Measurements from ENCODE around the gene HOXD10. TPM values are rescaled to one million over a fixed set of nuclear protein-coding genes. Genes with fewer than 3 reads are reported as not detected.

HOXD10 gene
- total and polyA plus RNA-seq, 2 donors from 2014 or later = 28.2 to 35.4 TPM

GRCh38 chr2:176166272-176166671, 49.7 kb downstream of the HOXD10 start:
- no peaks in the 10 kb centered on the region for H3K27me3 ChIP-seq (ENCODE audit: control insufficient read depth, insufficient read depth, low read length)

GRCh38 chr2:176167398-176167797, 50.8 kb downstream of the HOXD10 start:
- no peak for TF ChIP-seq CTCF (IDR thresholded peaks at IDR 0.05; ENCODE audit: borderline replicate concordance, extremely low read depth, insufficient read depth)
- FAIRE-seq (no peak), DNase-seq (no peak)
- H3K9me3 ChIP-seq (ENCODE audit: control insufficient read depth in 2 of 3, insufficient read depth in 1 of 3, low read length in 3 of 3) = no peaks in the 10 kb centered on the region
- intact Hi-C loops (cut with DNase I) = no loop called here
- no peak overlapping the region for H3K4me3 ChIP-seq (ENCODE audit: low read length in 3 of 3)
- peak overlapping the region in 1 of 2 donors; percentile 8 for H3K27ac ChIP-seq (ENCODE audit: low read depth in 2 of 2, low read length in 2 of 2)
- H3K9ac ChIP-seq (ENCODE audit: low read length in 3 of 3) = no peak overlapping the region
- no peaks in the 10 kb centered on the region for H3K36me3 ChIP-seq (ENCODE audit: control insufficient read depth in 2 of 3, insufficient read depth in 3 of 3, low read length in 3 of 3)
- H3K4me1 ChIP-seq (ENCODE audit: control insufficient read depth in 2 of 3, insufficient read depth in 2 of 3, low read depth in 1 of 3, low read length in 3 of 3) = peaks cover 4 to 14% (median 10%) of the 10 kb centered on the region in 3 donors
- no peaks in the 10 kb centered on the region for H3K27me3 ChIP-seq (ENCODE audit: control insufficient read depth, insufficient read depth, low read length)

More at GRCh38 chr2:176166272-176166671, 49.7 kb downstream of the HOXD10 start:
- Histone ChIP-seq H3K36me3 (ENCODE audit: control insufficient read depth in 2 of 3, insufficient read depth in 3 of 3, low read length in 3 of 3) (no peaks in the 10 kb centered on the region), H3K4me1 (ENCODE audit: control insufficient read depth in 2 of 3, insufficient read depth in 2 of 3, low read depth in 1 of 3, low read length in 3 of 3) (peaks cover 4 to 14% (median 10%) of the 10 kb centered on the region in 3 donors), H3K27ac (ENCODE audit: low read depth in 2 of 2, low read length in 2 of 2) (peak overlapping the region in 1 of 2 donors; percentile 95), H3K4me3 (ENCODE audit: low read length in 3 of 3) (no peak overlapping the region), H3K9ac (ENCODE audit: low read length in 3 of 3) (peak overlapping the region in 1 of 3 donors; percentile 70), H3K9me3 (ENCODE audit: control insufficient read depth in 2 of 3, insufficient read depth in 1 of 3, low read length in 3 of 3) (no peaks in the 10 kb centered on the region)
- no peak for FAIRE-seq
- no peak for TF ChIP-seq CTCF (IDR thresholded peaks at IDR 0.05; ENCODE audit: borderline replicate concordance, extremely low read depth, insufficient read depth)
- DNase-seq = peak in 1 of 5 donors; percentile 25
- intact Hi-C loops (cut with DNase I) = no loop called here

GRCh38 chr2:176169181-176169580, 52.6 kb downstream of the HOXD10 start:
- Histone ChIP-seq H3K27ac (ENCODE audit: low read depth in 2 of 2, low read length in 2 of 2) (peak overlapping the region; percentile 71 to 79), H3K9ac (ENCODE audit: low read length in 3 of 3) (no peak overlapping the region), H3K27me3 (ENCODE audit: control insufficient read depth, insufficient read depth, low read length) (no peaks in the 10 kb centered on the region), H3K9me3 (ENCODE audit: control insufficient read depth in 2 of 3, insufficient read depth in 1 of 3, low read length in 3 of 3) (no peaks in the 10 kb centered on the region), H3K4me1 (ENCODE audit: control insufficient read depth in 2 of 3, insufficient read depth in 2 of 3, low read depth in 1 of 3, low read length in 3 of 3) (peaks cover 4 to 14% (median 10%) of the 10 kb centered on the region in 3 donors), H3K36me3 (ENCODE audit: control insufficient read depth in 2 of 3, insufficient read depth in 3 of 3, low read length in 3 of 3) (no peaks in the 10 kb centered on the region), H3K4me3 (ENCODE audit: low read length in 3 of 3) (no peak overlapping the region)
- FAIRE-seq (no peak), DNase-seq (peak in 1 of 5 donors; percentile 61)
- TF ChIP-seq CTCF (IDR thresholded peaks at IDR 0.05; ENCODE audit: borderline replicate concordance, extremely low read depth, insufficient read depth) = no peak
- intact Hi-C loops (cut with DNase I) = no loop called here

Small RNA genes within 50 kb of the gene (microRNA-seq; reads per million reads assigned to microRNA genes)
- gene MIR10B = 45,537 reads per million, percentile 98 among the genes with 10 or more reads in this experiment

Other genes with a start within 250 kb of the HOXD10 start
- 29.0 TPM for gene LNPK, start 114.5 kb upstream of the HOXD10 start, total RNA-seq
- 5.1 TPM for gene LNPK, start 114.5 kb upstream of the HOXD10 start, polyA plus RNA-seq (ENCODE audit: insufficient read depth, low read depth, low replicate concordance)
- gene EVX2, start 32.8 kb upstream of the HOXD10 start, total RNA-seq = not detected
- gene EVX2, start 32.8 kb upstream of the HOXD10 start, polyA plus RNA-seq (ENCODE audit: insufficient read depth, low read depth, low replicate concordance) = not detected
- gene HOXD13, start 24.1 kb upstream of the HOXD10 start, total RNA-seq = not detected
- not detected for gene HOXD13, start 24.1 kb upstream of the HOXD10 start, polyA plus RNA-seq (ENCODE audit: insufficient read depth, low read depth, low replicate concordance)
- not detected for gene HOXD12, start 17.0 kb upstream of the HOXD10 start, total RNA-seq
- not detected for gene HOXD12, start 17.0 kb upstream of the HOXD10 start, polyA plus RNA-seq (ENCODE audit: insufficient read depth, low read depth, low replicate concordance)
- 15.9 TPM for gene HOXD11, start 9.5 kb upstream of the HOXD10 start, total RNA-seq
- gene HOXD11, start 9.5 kb upstream of the HOXD10 start, polyA plus RNA-seq (ENCODE audit: insufficient read depth, low read depth, low replicate concordance) = 5.8 TPM
- gene HOXD9, start 5.9 kb downstream of the HOXD10 start, total RNA-seq = 36.5 TPM
- 36.4 TPM for gene HOXD9, start 5.9 kb downstream of the HOXD10 start, polyA plus RNA-seq (ENCODE audit: insufficient read depth, low read depth, low replicate concordance)
- 76.5 TPM for gene HOXD8, start 12.9 kb downstream of the HOXD10 start, total RNA-seq
- 122 TPM for gene HOXD8, start 12.9 kb downstream of the HOXD10 start, polyA plus RNA-seq (ENCODE audit: insufficient read depth, low read depth, low replicate concordance)
- gene HOXD4, start 34.8 kb downstream of the HOXD10 start, total RNA-seq = 27.8 TPM
- gene HOXD4, start 34.8 kb downstream of the HOXD10 start, polyA plus RNA-seq (ENCODE audit: insufficient read depth, low read depth, low replicate concordance) = 12.1 TPM
- 29.3 TPM for gene HOXD3, start 40.5 kb downstream of the HOXD10 start, total RNA-seq
- 16.9 TPM for gene HOXD3, start 40.5 kb downstream of the HOXD10 start, polyA plus RNA-seq (ENCODE audit: insufficient read depth, low read depth, low replicate concordance)
- gene HOXD1, start 71.9 kb downstream of the HOXD10 start, total RNA-seq = 11.3 TPM
- gene HOXD1, start 71.9 kb downstream of the HOXD10 start, polyA plus RNA-seq (ENCODE audit: insufficient read depth, low read depth, low replicate concordance) = 4.3 TPM
- gene MTX2, start 152.7 kb downstream of the HOXD10 start, total RNA-seq = 23.6 TPM
- gene MTX2, start 152.7 kb downstream of the HOXD10 start, polyA plus RNA-seq (ENCODE audit: insufficient read depth, low read depth, low replicate concordance) = 120 TPM

Measured in kidney (tissue), 14 donors.